SW480 (cell line): ENCODE results near the gene PRPSAP1.
"Not testable (repeated sequence)": the region's sequence is repeated elsewhere in the genome, so short reads cannot be mapped to it uniquely, and the experiment has no call there.

Experiments used
- DNase-seq: peaks from one replicate; pipeline ENCODE4 v3.0.0-alpha.2; 2016; ENCODE audit warnings: low spot score

PRPSAP1 gene

DNA sequence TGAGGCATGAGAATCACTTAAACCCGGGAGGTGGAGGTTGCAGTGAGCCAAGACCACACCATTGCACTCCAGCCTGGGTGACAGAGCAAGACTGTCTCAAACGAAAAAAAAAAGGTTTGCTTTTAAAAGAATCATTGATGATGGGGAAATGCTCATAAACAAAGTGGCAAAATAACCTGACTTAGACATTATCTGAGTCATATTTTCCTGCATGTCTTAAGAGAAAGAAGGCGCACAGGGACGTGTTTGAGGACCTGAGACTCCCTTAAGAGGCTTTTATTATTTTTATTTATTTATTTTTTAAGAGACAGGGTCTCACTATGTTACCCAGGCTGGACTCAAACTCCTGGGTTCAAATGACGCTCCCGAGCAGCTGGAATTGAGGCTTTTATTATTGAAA, 5.7 kb upstream of the PRPSAP1 start:
- no peak for DNase-seq

DNA sequence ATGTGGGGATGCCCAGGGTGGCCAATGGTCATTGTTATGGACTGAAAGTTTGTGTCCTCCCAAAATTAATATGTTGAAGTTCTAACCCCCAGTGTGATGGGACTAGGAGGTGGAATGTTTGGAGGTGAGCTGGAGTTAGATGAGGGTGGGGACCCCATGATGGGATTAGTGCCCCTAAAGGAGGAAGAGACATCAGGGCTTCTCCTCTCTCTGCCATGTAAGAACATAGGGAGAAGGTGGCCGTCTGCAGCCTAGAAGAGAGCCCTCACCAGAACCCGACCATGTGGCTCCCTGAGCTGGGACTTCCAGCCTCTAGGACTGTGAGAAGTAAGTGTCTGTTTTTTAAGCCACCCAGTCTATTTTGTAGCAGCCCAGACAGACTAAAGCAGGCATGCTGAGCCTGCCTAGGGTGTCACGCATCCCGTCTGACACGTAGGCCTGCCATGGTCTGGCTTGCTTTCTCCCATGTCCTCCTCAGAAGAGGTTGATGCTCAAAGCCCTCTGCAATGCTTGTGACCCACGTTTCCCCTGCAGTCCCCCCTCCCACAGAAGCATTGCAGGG, 4.0 kb upstream of the PRPSAP1 start:
- no peak for DNase-seq

DNA sequence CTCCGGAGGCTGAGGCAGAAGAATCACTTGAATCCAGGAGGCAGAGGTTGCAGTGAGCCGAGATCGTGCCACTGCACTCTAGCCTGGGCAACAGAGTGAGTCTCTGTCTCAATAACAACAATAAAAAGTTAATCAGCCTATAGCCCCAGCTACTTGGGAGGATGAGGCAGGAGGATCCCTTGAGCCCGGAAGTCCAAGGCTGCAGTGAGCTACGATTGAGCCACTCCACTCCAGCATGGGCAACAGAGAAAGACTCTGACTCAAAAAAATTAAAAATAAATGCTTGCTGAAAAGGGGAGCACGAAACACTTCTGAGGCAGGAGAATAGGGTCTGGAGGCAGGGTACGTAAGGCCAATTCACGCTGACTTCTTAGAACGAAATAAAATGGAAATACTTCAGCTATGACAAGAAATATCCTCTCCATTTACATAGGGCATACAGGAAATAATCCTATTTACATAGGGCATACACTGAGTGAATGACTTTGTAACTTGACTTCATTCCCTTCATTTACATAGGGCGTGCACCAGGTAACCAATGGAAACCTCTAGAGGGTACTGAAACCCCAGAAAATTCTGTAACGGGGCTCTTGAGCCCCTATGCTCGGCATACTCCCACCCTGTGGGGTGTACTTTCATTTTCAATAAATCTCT, 3.2 kb upstream of the PRPSAP1 start:
- no peak for DNase-seq

DNA sequence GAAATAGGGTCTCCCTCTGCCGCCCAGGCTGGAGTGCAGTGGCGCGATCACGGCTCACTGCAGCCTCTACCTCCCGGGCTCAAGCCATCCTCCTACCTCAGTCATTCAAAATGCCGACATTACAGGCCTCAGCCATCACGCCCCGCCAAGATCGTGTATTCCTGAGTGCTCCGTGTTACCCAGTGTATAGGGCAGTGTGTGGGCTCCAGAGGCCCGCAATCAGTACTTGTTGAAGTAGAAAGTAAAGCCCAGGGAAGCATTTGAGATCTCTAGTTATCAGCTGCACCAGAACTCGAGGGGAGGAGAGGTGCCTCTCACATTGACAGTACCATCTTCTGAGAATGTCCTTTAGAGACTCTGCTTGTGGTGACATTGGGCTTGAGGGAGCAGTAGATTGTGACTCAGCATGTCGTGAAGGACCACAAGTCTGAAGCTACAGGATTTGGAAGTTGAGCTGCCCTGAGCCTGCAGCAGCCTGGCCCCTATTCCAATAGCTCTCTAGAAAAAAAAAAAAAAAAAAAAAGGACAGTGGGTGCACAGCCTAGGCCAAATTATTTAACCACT, 1.1 kb upstream of the PRPSAP1 start:
- no peak for DNase-seq

DNA sequence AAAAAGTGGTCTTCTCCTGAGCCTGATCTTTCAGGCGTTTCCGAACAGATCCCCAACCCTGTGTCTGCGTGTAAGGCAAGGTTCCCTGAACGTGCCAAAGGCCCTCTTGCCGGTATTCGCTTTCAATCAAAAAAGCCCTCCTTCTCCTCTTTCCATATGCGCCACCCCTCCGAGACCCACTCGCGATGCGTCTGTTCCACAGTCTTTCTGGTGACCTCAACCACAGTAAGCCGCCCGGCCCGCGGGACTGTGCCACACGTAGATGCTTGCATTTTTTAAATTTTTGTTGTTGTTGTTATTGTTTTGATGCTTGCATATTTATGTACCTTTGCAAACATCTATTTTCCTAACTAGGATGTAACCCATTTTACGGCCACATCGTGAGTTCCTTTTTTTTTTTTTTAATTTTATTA, 607 bp upstream of the PRPSAP1 start:
- no peak for DNase-seq

DNA sequence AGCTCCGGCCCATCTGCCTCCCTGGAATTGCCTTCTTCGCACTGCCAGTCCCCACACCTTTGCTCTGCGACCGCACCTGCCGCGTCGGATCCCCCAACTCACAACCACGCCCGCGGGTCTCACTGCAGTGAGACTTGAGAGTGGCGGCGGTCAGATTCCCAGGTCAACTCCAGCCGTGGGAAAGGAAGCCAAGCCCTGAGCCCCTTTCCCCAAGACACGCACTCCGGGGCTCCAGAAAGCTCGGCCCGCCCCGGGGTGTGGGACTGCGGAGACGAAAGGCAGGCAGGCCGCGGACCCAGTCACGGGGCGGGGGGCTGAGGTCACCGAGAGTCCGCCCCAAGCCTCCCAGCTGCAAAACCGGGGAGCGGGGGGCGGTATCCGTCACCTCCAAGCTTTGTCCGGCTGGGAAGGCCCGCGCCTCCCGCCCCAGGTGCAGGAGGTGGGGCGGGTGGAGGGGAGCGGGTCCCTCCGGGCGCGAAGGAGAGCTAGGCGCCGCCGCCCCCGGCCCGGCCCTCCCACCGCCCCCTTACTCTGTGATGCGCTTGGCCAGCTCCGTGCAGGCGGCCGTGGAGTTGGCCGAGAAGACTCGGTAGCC, 615 bp downstream of the PRPSAP1 start:
- DNase-seq, result peak; percentile 25

DNA sequence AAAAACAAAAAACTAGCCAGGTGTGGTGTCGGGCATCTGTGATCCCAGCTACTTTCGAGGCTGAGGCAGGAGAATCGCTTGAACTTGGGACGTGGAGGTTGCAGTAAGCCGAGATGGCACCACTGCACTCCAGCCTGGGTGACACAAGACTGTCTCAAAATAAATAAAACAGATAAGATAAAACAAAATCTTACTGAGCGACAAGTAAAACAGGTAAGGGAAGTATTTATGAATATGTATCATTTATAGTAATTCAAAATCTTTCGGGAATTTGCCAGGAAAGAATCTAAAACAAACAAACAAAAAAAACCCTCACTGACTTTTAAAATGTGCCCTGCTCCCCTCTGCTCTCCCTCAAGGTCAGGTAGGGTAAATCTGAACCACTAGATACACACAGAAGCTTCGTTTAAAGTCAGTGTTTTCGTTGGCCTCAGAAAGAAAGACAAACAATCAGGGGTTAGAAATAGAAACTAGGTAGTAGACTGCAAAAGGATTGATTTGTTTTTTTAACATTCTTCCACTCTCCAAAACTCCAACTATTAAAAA, 2.1 kb downstream of the PRPSAP1 start:
- no peak for DNase-seq

DNA sequence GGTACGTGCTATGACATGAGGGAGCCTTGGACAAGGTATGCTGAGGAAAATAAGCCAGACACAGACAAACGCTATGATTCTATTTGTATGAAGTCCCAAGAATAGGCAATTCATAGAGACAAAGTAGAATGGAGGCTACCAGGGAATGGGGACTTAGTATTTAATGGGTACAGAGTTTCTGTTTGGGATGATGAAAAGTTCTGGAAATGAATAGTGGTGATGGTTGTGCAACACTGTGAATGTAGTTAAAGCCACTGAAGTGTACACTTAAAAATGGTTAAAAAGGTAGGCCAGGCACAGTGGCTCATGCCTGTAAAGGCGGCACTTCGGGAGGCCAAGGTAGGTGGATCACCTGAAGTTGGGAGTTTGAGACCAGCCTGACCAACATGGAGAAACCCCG, 3.3 kb downstream of the PRPSAP1 start:
- no peak for DNase-seq

DNA sequence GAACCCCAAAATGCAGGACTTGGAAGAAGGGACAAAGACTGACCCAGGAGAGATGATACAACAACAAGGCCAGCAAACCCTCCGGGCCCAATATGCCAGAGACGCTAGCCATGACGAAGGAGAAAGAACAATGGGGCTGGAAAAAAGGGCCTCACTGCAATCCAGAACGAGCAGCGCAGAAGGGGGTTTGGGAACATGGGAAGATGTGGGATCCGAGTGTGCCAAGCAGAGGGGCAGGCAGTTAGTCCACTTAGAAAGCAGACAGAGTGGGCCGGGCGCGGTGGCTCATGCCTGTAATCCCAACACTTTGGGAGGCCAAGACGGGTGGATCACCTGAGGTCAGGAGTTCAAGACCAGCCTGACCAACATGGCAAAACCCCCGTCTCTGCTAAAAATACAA, 6.8 kb downstream of the PRPSAP1 start:
- not testable (repeated sequence) for DNase-seq

DNA sequence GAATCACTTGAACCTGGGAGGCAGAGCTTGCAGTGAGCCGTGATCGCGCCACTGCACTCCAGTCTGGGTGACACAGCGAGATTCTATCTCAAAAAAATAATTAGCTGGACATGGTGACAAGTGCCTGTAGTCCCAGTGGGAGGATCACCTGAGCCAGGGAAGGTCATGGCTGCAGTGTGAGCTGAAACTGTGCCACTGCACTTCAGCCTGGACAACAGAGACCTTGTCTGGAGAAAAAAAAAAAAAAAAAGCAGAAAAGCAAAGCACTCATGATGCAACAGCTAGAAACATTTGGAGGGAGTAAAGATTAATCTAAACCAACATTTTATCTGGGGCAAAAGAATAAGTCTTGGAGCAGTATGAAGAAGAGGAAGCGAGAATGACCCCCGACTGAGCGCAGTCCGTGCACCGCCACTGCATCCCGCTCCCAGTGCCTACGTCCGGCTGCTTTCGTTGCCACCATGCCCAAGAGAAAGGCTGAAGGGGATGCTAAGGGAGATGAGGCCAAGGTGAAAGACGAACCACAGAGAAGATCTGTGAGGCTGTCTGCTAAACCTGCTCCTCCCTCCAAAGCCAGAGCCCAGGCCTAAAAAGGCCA, 8.2 kb downstream of the PRPSAP1 start:
- DNase-seq, result peak; percentile 40

DNA sequence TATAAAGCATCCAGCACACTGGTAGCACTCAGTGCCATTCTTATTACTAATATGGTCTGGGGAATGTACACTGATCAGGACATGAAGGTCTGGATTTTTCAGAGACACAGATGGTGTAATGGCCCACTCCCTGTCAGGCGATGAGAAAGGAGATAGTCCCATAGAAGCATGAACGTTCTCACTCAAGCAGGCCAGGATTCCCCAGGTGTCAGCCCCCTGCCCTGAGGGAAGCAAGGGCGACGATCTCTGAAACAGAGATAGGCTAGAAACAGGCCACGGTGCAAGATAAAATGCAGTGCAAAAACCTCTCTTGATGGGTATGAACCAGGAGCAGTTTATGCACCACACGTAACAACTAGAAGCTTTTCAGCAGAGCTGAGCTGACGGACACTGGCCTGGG, 10.6 kb downstream of the PRPSAP1 start:
- no peak for DNase-seq

DNA sequence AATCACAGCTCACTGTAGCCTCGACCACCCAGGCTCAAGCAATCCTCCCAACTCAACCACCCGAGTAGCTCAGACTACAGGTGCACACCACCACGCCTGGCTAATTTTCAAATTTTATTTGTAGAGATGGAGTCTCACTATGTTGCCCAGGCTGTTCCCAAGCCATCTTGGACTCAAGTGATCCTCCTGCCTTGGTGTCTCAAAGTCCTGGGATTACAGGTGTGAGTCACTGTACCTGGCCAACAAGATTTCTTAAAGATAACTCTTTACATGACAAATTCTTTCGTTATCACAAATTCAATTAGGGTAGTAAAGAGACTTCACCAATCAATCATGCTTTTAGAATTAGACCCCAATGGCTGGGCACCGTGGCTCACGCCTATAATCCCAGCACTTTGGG, 12.4 kb downstream of the PRPSAP1 start:
- DNase-seq, result no peak

DNA sequence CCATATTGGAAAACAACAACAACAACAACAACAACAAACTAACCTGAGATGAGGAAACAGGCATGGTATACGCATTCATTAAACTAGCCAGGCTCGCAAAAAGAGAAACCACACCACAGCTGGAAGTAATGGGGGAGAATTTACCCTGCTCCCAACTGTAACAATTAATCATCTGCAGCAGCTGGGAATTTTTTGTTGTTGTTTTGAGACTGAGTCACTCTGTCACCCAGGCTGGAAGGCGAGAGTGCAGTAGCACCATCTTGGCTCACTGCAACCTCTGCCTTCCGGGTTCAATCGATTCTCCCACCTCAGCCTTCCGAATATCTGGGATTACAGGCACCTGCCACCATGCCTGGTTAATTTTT, 16.3 kb downstream of the PRPSAP1 start:
- DNase-seq, result no peak

DNA sequence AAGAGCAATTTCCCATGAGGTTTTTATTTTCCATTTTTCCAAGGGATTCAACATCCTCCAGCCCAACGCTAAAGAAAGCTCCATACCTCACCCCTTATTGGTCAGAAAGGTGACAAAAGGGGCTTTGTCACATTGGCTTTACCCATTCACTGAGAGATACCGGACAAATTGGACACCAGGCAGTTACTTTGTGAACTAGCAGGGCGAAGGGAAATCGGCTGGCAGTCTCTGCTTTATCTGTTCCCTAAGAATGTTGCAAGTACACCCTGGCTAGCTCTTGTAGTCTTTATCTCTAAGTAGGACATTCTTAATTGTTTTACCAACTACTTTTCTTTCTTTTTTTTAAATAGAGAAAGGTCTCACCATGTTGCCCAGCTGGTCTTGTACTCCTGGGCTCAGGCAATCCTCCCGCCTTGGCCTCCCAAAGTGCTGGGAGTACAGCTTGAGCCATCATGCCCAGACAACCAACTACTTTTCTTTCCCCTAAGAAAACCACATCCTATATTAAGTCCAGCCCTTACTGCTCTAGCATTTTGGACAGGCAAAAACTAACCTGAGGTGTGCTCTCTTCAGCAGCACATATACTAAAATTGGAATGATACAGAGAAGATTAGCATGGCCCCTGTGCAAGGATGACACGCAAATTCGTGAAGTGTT, 16.8 kb downstream of the PRPSAP1 start:
- DNase-seq, result no peak

DNA sequence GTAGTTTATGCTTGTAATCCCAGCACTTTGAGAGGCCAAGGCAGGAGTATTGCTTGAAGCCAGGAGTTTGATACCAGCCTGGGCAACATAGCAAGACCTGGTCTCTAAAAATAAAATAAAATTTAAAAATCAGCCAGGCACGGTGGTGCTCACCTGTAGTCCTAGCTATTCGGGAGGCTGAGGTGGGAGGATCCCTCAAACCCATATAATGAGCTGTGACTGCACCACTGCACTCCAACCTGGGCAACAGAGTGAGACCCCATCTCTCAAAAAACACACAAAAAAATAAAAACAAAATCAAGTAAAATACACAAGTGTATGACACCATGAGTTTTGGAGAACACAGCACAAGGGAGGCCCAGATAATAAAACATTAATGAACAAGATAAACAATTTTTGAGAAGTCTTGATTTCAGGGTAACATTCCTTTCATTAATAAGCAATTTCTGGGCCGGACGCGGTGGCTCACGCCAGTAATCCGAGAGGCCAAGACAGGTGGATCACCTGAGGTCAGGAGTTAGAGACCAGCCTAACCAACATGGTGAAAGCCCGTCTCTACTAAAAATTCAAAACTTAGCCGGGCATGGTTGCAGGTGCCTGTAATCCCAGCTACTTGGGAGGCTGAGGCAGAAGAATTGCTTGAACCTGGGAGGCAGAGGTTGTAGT, 17.9 kb downstream of the PRPSAP1 start:
- no peak for DNase-seq

DNA sequence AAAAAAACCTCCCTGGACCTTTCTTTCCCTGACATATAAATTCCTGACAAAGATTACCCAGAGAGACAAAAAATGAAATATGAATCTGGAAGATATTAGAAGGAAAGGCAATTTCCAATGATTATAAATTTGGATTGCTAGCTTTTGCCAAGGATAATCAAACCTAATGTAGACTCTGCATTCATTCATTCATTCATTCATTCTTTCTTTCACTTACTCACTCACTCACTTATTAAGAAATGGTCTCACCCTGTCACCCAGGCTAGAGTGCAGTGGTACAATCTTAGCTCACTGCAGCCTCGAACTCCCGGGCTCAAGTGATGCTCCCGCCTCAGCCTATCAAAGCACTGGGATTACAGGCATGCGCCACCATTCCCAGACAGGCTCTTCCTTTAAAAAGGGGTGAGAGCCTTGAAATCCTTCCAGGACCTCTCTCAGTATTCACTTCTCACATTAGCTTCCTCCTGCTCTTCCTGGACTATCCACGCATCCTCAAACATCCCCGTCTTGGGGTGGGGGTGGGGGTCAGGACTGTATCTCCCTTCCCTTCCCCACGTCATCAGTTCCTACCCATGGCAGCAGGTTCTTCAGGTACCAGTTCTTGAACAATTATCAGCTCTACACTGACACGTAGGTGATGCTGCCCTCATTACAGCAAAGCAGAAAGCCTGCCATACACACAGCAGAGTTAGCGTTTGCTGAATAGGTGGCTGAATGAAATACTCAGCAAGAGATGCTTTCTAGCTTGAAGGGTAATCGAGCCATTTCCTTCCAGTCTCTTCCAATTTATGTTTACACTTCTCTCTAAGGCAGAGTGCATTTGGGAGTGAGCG, 19.8 kb downstream of the PRPSAP1 start:
- no peak for DNase-seq

DNA sequence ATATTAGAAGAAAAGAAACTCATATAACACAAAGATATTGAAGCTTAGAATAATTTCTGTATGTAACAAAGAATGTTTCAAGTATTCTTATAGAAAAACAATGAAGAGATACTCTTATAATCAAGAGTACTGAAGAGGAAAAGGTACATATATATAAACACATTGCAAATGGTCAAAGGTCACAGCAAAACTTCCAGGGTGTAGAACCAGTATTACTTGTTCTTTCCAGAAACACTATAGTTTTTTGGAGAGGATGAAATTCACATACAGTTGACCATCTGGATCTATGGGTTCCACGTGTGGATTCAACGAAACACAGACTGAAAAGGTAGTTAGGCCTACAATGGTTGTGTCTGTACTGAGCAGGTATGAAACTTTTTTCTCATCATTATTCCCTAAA, 22.6 kb downstream of the PRPSAP1 start:
- DNase-seq, result no peak

DNA sequence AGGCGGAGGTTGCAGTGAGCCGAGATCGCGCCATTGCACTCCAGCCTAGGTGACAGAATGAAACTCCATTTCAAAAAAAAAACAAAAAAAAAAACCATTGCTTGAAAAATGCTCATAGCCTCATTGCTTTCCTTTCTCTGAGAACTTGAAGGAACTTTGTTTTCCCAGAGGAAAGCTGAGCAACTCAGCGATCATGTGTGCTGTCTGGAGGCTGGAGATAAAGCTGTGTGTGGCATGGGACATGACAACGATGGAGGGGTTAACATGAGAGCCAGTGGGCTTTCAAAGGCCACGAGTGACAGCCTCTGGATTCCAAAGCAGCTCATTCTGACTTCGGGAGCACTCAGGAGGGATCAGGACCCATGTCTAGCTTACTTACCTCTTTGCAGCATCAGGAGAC, 24.1 kb downstream of the PRPSAP1 start:
- no peak for DNase-seq

DNA sequence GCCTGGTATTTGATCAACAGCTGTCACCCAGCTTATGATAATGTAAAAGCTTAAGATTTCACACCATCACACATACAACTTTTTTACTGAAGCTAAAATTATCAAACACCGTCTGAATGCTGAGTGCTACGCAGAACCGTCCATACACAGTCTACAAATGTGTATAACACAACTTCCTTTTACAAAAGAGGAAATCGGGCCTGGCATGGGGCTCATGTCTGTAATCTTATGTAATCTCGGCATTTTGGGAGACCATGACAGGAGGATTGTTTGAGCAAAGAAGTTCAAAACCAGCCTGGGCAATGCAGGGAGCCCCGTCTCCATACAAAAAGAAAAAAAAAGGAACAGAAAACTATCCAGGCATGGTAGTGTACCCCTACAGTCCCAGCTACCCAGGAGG, 26.0 kb downstream of the PRPSAP1 start:
- no peak for DNase-seq

DNA sequence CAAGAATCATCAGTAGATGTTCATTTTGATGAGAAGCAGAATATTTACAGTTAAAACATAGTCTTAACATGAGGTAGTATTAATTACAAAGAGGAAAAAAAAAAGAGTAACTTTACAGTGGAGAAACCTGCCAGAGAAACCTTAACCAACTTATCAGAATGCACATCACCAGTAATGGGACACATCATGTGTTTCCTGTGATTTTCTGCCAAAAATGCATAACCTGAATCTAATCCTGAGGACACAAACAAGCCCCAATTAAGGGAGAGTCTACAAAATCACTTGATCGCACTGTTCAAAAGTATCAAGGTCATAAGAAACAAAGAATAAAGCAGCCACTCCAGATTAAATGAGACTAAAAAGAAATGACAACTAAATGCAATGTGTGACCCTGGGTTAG, 27.4 kb downstream of the PRPSAP1 start:
- DNase-seq, result no peak

DNA sequence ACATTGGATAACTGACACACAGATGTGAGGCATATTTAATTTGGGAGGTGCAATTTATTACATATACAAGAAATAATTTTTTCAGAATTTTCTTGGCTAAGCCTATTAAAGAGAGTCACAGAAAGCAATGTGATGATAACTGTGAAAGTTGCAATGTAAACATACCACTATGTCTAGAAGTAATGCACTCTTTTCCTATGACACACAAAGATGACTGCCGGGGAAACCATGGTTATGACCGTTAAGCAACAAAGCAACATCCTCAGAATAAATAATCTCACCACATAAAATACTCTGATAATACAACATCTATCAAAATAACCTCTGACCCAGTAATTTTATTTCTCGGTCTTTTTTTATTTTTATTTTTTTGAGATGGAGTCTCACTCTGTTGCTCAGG, 35.1 kb downstream of the PRPSAP1 start:
- DNase-seq, result no peak
